ENCODE data around the gene SPDYE3. TPM values are rescaled to one million over a fixed set of nuclear protein-coding genes. Genes with fewer than 3 reads are reported as not detected.
"Not testable (repeated sequence)": the region's sequence is repeated elsewhere in the genome, so short reads cannot be mapped to it uniquely, and the experiment has no call there.

SPDYE3 gene
- total RNA-seq, 2 donors from 2014 or later: not detected

GRCh38 chr7:100324194-100324593 lies 16.7 kb downstream of the SPDYE3 start:
- H3K4me3 Mint-ChIP-seq; H3K27me3 Mint-ChIP-seq; H3K27ac Mint-ChIP-seq; H3K4me1 Mint-ChIP-seq; ATAC-seq (replicated peaks); H3K9me3 Mint-ChIP-seq: not testable (repeated sequence)
- H3K36me3 Mint-ChIP-seq (ENCODE audit: low read depth): peaks cover 69% of the 10 kb centered on the region

- H3K9me3 Mint-ChIP-seq; H3K27ac Mint-ChIP-seq; ATAC-seq (replicated peaks); H3K27me3 Mint-ChIP-seq; H3K4me1 Mint-ChIP-seq; H3K4me3 Mint-ChIP-seq: not testable (repeated sequence)
- H3K36me3 Mint-ChIP-seq (ENCODE audit: low read depth): peaks cover 71% of the 10 kb centered on the region
Observed at GRCh38 chr7:100325671-100326070, 18.2 kb downstream of the SPDYE3 start.

GRCh38 chr7:100326914-100327313 lies 19.4 kb downstream of the SPDYE3 start:
- peaks cover 73% of the 10 kb centered on the region for H3K36me3 Mint-ChIP-seq (ENCODE audit: low read depth)
- H3K4me3 Mint-ChIP-seq; H3K27me3 Mint-ChIP-seq; ATAC-seq (replicated peaks); H3K4me1 Mint-ChIP-seq; H3K27ac Mint-ChIP-seq; H3K9me3 Mint-ChIP-seq: not testable (repeated sequence)

- not testable (repeated sequence) for H3K9me3 Mint-ChIP-seq, H3K27me3 Mint-ChIP-seq, H3K4me1 Mint-ChIP-seq
- Mint-ChIP-seq H3K4me3 (peak overlapping the region; percentile 90), H3K27ac (peak overlapping the region; percentile 95), H3K36me3 (ENCODE audit: low read depth) (peaks cover 49% of the 10 kb centered on the region)
- peak; percentile 96 for ATAC-seq (replicated peaks)
Observed at GRCh38 chr7:100335566-100336466, 28.3 kb downstream of the SPDYE3 start.

GRCh38 chr7:100338083-100338696 lies 30.7 kb downstream of the SPDYE3 start:
- H3K27ac Mint-ChIP-seq; H3K27me3 Mint-ChIP-seq; ATAC-seq (replicated peaks); H3K9me3 Mint-ChIP-seq: not testable (repeated sequence)
- peaks cover 61% of the 10 kb centered on the region for H3K36me3 Mint-ChIP-seq (ENCODE audit: low read depth)
- peak overlapping the region; percentile 53 for H3K4me3 Mint-ChIP-seq
- peaks cover 15% of the 10 kb centered on the region for H3K4me1 Mint-ChIP-seq

GRCh38 chr7:100341286-100341685 lies 33.8 kb downstream of the SPDYE3 start:
- ATAC-seq (replicated peaks); H3K9me3 Mint-ChIP-seq; H3K4me3 Mint-ChIP-seq; H3K27ac Mint-ChIP-seq; H3K27me3 Mint-ChIP-seq: not testable (repeated sequence)
- H3K4me1 Mint-ChIP-seq: peaks cover 18% of the 10 kb centered on the region
- H3K36me3 Mint-ChIP-seq (ENCODE audit: low read depth): peaks cover 81% of the 10 kb centered on the region

- no peak for ATAC-seq (replicated peaks)
- H3K9me3 Mint-ChIP-seq: no peaks in the 10 kb centered on the region
- no peaks in the 10 kb centered on the region for H3K27me3 Mint-ChIP-seq
- H3K36me3 Mint-ChIP-seq (ENCODE audit: low read depth): peaks cover 90% of the 10 kb centered on the region
- H3K27ac Mint-ChIP-seq: no peak overlapping the region
- H3K4me3 Mint-ChIP-seq: no peak overlapping the region
- H3K4me1 Mint-ChIP-seq: peaks cover 18% of the 10 kb centered on the region
Observed at GRCh38 chr7:100342765-100343164, 35.3 kb downstream of the SPDYE3 start.

GRCh38 chr7:100344124-100344559 lies 36.6 kb downstream of the SPDYE3 start:
- peak overlapping the region; percentile 83 for H3K27ac Mint-ChIP-seq
- ATAC-seq (replicated peaks); H3K9me3 Mint-ChIP-seq; H3K27me3 Mint-ChIP-seq: not testable (repeated sequence)
- peaks cover 18% of the 10 kb centered on the region for H3K4me1 Mint-ChIP-seq
- peaks cover 90% of the 10 kb centered on the region for H3K36me3 Mint-ChIP-seq (ENCODE audit: low read depth)
- peak overlapping the region; percentile 64 for H3K4me3 Mint-ChIP-seq

- peak; percentile 90 for ATAC-seq (replicated peaks)
- Mint-ChIP-seq H3K4me3 (peak overlapping the region; percentile 64), H3K27ac (peak overlapping the region; percentile 83), H3K36me3 (ENCODE audit: low read depth) (peaks cover 90% of the 10 kb centered on the region), H3K4me1 (peaks cover 18% of the 10 kb centered on the region)
- H3K27me3 Mint-ChIP-seq, H3K9me3 Mint-ChIP-seq: not testable (repeated sequence)
Observed at GRCh38 chr7:100344560-100345287, 37.2 kb downstream of the SPDYE3 start.

- peak; percentile 73 for ATAC-seq (replicated peaks)
- H3K27me3 Mint-ChIP-seq, H3K9me3 Mint-ChIP-seq: not testable (repeated sequence)
- H3K4me3 Mint-ChIP-seq: peak overlapping the region; percentile 64
- peaks cover 92% of the 10 kb centered on the region for H3K36me3 Mint-ChIP-seq (ENCODE audit: low read depth)
- peak overlapping the region; percentile 83 for H3K27ac Mint-ChIP-seq
- peaks cover 18% of the 10 kb centered on the region for H3K4me1 Mint-ChIP-seq
Observed at GRCh38 chr7:100345288-100345672, 37.8 kb downstream of the SPDYE3 start.

GRCh38 chr7:100346921-100347320 lies 39.4 kb downstream of the SPDYE3 start:
- peaks cover 16% of the 10 kb centered on the region for H3K4me1 Mint-ChIP-seq
- H3K9me3 Mint-ChIP-seq: no peaks in the 10 kb centered on the region
- H3K27ac Mint-ChIP-seq: no peak overlapping the region
- ATAC-seq (replicated peaks): no peak
- H3K27me3 Mint-ChIP-seq: no peaks in the 10 kb centered on the region
- peaks cover 92% of the 10 kb centered on the region for H3K36me3 Mint-ChIP-seq (ENCODE audit: low read depth)
- H3K4me3 Mint-ChIP-seq: no peak overlapping the region

- Mint-ChIP-seq H3K4me1 (peaks cover 8% of the 10 kb centered on the region), H3K9me3 (no peaks in the 10 kb centered on the region), H3K27me3 (no peaks in the 10 kb centered on the region), H3K36me3 (ENCODE audit: low read depth) (peaks cover 90% of the 10 kb centered on the region), H3K4me3 (no peak overlapping the region), H3K27ac (no peak overlapping the region)
- ATAC-seq (replicated peaks): no peak
Observed at GRCh38 chr7:100348805-100349204, 41.3 kb downstream of the SPDYE3 start.

- Mint-ChIP-seq H3K4me3 (no peak overlapping the region), H3K9me3 (no peaks in the 10 kb centered on the region), H3K4me1 (peaks cover 5% of the 10 kb centered on the region), H3K27me3 (no peaks in the 10 kb centered on the region), H3K27ac (no peak overlapping the region), H3K36me3 (ENCODE audit: low read depth) (peaks cover 89% of the 10 kb centered on the region)
- no peak for ATAC-seq (replicated peaks)
Observed at GRCh38 chr7:100349757-100350156, 42.3 kb downstream of the SPDYE3 start.

- ATAC-seq (replicated peaks): no peak
- Mint-ChIP-seq H3K4me1 (no peaks in the 10 kb centered on the region), H3K27ac (peak overlapping the region; percentile 72), H3K4me3 (no peak overlapping the region), H3K36me3 (ENCODE audit: low read depth) (peaks cover 86% of the 10 kb centered on the region), H3K9me3 (no peaks in the 10 kb centered on the region), H3K27me3 (no peaks in the 10 kb centered on the region)
Observed at GRCh38 chr7:100351657-100352058, 44.2 kb downstream of the SPDYE3 start.

Measured in activated T-helper 17 cell treated with anti-CD3 and anti-CD28 coated beads, Interleukin-2, amount 50 U/mL, for 72 hours (primary cell).